Sigmoid colon (tissue), 4 donors: ENCODE measurements around the gene AUNIP.

Experiments
- CTCF ChIP-seq, 4 experiments: fragments of 450-650 bp in 3 of 4; fragments of 200-600 bp in 1 of 4; IDR thresholded peaks; one replicate each; pipeline ENCODE4 v1.5.1; 2016 to 2019; ENCODE audit warnings: antibody characterized with exemption in 4 of 4, mild to moderate bottlenecking in 3 of 4, moderate library complexity in 2 of 4
- EP300 ChIP-seq, 4 donors: sonication (generic); formaldehyde crosslinking; IDR thresholded peaks; one replicate each; pipeline ENCODE4 v1.6.1; 2017; ENCODE audit warnings: antibody characterized with exemption in 4 of 4
- POLR2A ChIP-seq, 2 donors: fragments of 450-650 bp; IDR thresholded peaks; one replicate each; pipeline ENCODE4 v1.6.1; 2016; ENCODE audit warnings: antibody characterized with exemption in 2 of 2, mild to moderate bottlenecking in 2 of 2, moderate library complexity in 2 of 2

DNA sequence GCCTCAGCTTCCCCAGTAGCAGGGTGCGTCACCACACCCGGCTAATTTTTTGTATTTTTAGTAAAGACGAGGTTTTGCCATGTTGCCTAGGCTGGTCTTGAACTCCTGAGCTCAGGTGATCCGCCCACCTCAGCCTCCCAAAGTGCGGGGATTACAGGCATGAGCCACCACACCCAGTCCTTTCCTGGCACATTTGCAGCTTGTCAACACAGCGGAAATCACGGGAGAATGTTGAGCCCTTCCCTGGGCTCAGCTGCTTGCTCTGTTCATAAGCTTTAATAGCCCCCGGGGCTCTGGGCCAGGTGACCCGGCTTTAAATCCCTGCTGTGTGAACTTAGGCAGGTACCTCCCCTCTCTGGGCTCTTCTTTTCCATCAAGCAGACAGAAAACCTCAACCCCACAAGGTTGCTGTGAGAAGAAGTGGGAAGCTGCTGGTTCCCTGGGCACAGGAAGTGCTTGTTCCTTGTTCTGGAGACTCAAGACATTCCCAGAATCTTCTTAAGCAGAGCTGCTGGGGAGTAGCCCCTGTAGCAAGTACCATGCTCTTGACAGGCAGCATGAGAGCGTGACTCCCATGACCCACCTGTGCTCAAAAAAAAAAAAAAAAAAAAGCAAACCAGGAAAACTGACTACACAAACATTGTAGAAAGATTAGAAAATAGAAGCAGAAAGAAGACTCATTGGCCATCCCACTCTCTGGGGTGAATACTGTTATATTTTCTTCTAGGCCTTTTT, 73.8 kb downstream of the AUNIP start:
- TF ChIP-seq EP300 (IDR thresholded peaks at IDR 0.05) (no peak), CTCF (IDR thresholded peaks at IDR 0.05) (no peak), POLR2A (IDR thresholded peaks at IDR 0.05) (no peak)
